Measurements from ENCODE around the gene CMTM6.
"Not testable (repeated sequence)": the region's sequence is repeated elsewhere in the genome, so short reads cannot be mapped to it uniquely, and the experiment has no call there.

DNA sequence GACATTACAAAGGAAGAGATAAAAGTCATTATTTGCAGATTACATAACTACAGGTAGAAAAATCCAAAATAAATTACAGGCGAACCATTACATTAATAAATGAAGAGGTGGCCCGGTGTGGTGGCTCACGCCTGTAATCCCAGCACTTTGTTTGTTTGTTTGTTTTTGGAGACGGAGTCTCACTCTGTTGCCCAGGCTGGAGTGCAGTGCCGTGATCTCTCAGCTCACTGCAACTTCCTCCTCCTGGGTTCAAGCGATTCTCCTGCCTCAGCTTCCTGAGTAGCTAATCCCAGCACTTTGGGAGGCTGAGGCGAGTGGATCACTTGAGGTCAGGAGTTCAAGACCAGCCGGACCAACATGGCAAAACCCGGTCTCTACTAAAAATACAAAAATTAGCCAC lies 14.1 kb upstream of the CMTM6 start:
- TF ChIP-seq, protein P1, sequence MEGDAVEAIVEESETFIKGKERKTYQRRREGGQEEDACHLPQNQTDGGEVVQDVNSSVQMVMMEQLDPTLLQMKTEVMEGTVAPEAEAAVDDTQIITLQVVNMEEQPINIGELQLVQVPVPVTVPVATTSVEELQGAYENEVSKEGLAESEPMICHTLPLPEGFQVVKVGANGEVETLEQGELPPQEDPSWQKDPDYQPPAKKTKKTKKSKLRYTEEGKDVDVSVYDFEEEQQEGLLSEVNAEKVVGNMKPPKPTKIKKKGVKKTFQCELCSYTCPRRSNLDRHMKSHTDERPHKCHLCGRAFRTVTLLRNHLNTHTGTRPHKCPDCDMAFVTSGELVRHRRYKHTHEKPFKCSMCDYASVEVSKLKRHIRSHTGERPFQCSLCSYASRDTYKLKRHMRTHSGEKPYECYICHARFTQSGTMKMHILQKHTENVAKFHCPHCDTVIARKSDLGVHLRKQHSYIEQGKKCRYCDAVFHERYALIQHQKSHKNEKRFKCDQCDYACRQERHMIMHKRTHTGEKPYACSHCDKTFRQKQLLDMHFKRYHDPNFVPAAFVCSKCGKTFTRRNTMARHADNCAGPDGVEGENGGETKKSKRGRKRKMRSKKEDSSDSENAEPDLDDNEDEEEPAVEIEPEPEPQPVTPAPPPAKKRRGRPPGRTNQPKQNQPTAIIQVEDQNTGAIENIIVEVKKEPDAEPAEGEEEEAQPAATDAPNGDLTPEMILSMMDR (conservative IDR thresholded peaks at IDR 0.05 in 1 of 2, IDR thresholded peaks at IDR 0.05 in 1 of 2; ENCODE audit: extremely low read depth in 1 of 2, insufficient read depth in 1 of 2, low read depth in 1 of 2, low read length in 2 of 2) = not testable (repeated sequence)
- not testable (repeated sequence) for TF ChIP-seq EZH2 (IDR thresholded peaks at IDR 0.05; ENCODE audit: borderline replicate concordance, low read length)

Measured in mammary epithelial cell (primary cell).